GM19438 (cell line): ENCODE measurements around the gene PPEF1.

ENCODE experiments used
- ATAC-seq: cut with Tn5 transposase; IDR thresholded peaks from one replicate; pipeline ENCODE4 v1.9.1; 2021; ENCODE audit warnings: low read depth; ENCODE audit not compliant: unreplicated experiment

Gene PPEF1, protein sequence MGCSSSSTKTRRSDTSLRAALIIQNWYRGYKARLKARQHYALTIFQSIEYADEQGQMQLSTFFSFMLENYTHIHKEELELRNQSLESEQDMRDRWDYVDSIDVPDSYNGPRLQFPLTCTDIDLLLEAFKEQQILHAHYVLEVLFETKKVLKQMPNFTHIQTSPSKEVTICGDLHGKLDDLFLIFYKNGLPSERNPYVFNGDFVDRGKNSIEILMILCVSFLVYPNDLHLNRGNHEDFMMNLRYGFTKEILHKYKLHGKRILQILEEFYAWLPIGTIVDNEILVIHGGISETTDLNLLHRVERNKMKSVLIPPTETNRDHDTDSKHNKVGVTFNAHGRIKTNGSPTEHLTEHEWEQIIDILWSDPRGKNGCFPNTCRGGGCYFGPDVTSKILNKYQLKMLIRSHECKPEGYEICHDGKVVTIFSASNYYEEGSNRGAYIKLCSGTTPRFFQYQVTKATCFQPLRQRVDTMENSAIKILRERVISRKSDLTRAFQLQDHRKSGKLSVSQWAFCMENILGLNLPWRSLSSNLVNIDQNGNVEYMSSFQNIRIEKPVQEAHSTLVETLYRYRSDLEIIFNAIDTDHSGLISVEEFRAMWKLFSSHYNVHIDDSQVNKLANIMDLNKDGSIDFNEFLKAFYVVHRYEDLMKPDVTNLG

DNA sequence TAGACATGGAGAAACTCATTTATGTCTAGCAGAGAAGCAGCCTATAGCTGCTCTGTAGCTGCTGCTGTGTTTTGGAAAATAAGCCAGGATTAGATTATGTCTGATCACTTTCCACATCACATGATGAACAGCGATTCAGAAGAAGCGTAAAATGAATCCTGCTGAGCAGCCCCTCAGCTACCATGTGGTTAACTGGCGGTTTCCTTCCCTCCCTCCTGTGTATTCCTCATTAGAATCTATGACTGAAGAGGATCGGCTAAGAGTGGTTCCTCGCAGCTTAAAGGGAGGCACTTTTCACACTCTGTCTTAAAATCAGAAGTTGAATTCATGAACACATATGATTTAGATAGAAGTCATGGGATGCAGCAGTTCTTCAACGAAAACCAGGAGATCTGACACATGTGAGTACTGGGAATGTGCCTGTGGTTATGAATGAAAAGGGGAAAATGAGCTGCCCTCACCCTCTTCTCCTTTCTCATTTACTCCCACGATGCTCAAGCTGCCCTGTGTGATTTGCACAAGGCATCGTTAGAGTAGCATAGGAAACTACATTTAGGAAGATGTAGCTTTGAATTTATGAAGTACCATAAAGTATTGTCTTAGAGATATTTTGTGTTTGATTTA is at the start of gene PPEF1:
TSS of gene PPEF1 (plus strand) at position 220 of the 624 bp plus-strand sequence. CDS start at position 356, 136 bp downstream.
- ATAC-seq: no peak

DNA sequence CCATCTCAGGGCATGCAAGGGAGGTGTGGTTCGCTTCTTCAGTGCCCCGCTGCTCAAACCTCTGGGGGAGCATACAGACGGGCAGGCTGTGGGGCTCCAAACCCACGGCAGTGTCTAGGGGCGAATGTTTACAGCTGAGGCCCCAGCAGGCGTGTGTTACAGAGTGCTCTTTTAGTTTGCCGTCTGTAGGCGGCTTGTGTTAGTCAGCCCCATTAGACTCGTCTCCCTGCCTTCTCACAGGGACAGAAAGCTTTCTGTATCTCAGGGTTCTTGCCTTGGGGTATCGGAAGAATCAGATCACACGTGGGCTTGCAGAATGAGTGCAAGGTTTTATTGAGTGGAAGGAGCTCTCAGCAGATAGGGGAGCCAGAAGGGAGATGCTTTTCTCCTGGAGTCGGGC is 46.2 kb upstream of the PPEF1 start:
- no peak for ATAC-seq

DNA sequence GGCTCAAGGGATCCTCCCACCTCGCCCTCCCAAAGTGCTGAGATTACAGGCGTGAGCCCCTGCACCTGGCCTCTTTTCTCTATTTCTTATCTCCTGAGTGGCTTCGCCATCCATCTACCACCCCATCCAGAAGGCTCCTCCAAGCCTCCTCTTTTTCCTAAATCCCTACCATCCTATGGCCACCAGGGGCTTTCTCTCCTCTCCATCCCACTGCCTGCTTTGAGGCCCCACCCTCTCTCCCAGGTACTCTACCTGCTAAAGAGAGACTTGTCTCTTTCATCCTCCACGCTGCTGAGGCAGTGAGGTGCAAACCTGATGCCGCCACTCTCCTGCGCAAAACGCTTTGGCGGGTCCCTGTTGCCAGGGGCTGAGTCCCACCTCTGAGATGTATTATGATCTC is 42.5 kb upstream of the PPEF1 start:
- no peak for ATAC-seq

DNA sequence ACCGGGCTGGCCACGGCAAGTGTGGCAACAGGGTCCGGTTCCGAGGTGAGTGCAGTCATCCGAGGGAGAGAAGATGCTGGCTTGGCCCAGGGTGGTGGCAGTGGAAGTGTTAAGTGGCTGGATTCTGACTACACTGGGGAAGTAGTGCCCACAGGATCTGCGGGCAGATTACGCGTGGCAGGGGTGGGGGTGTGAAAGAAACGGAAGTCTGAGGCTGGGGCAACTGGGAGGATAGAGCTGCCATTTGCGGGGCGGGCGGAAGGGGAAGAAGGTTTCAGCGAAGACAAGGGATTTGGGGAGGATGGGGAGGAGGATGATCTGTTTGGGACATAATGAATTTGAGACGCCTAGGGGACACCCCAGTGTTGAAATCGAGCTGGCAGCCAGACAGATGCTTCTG is 40.8 kb upstream of the PPEF1 start:
- ATAC-seq: no peak

DNA sequence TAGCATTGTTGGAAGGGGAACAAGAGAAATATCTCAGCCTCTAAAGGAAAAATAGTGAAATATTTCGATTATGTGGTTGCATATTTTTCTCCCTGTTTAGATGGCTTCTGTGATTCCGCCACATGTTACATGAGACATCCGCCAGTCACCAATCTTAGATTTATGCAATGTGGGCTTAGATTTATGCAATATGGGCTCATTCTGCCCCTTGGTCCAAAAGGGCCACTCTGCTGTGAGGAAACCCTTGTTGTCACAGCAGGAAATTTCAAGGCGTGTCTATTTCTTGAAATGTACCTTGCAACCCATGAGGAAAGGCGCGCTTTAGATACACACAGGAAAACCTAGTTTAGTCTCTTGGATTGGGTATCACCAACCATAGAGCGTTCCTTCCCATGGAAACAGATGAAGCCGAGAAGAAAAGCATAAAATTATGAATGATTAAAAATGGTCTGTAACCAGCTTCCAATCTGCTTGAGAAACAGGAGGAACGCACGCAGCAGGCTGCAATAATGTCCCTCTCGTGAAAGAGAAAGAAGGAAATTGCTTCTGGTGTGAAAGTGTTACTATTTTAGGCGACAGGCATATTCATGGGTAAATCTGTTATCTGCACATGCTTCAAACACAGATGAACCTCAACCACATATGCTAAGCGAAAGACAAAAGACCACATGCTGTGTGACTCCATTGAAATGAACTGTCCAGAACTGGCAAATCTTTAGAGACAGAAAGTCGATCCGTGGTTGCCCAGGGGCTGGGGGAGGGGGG is 39.2 kb upstream of the PPEF1 start:
- no peak for ATAC-seq

DNA sequence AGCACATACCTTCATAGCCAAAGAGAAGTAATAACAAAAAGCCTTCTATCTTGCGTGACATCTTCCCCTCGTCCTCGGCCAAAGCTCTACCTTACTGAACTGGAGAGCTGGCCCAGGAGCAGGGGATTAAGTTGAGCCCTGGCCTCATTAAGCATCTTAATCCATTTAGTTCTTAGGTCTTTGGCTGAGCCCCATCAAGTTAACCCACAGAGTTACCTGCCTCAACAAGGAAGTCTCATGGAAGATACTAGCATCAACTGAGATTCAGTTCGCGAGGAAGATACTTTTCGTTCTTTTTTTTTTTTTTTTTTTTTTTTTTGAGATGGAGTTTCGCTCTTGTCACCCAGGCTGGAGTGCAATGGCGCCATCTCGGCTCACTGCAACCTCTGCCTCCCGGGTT is 35.4 kb upstream of the PPEF1 start, which contains the start of gene RS1:
TSS of gene RS1 (minus strand) at position 101 of the 400 bp plus-strand sequence. CDS start at position 61, 40 bp downstream.
- no peak for ATAC-seq

DNA sequence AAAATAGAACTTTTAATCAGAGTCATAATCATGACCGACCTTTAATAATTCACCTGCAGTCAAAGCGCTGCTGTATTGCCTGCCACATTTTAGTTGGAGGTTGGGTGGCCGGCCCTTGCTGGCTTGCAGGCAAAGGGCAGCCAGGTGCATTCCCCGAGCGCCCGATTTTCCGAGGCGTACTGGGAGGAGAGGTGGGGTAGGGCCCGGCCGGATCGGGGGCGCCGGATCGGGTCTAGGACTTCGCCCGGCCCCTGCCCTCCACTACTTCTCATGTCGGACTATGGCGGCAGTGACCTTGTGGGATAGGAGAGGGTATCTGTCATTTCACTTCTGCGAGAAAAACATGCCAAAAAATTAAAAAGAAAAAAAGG is 33.0 kb upstream of the PPEF1 start:
- peak; percentile 45 for ATAC-seq

DNA sequence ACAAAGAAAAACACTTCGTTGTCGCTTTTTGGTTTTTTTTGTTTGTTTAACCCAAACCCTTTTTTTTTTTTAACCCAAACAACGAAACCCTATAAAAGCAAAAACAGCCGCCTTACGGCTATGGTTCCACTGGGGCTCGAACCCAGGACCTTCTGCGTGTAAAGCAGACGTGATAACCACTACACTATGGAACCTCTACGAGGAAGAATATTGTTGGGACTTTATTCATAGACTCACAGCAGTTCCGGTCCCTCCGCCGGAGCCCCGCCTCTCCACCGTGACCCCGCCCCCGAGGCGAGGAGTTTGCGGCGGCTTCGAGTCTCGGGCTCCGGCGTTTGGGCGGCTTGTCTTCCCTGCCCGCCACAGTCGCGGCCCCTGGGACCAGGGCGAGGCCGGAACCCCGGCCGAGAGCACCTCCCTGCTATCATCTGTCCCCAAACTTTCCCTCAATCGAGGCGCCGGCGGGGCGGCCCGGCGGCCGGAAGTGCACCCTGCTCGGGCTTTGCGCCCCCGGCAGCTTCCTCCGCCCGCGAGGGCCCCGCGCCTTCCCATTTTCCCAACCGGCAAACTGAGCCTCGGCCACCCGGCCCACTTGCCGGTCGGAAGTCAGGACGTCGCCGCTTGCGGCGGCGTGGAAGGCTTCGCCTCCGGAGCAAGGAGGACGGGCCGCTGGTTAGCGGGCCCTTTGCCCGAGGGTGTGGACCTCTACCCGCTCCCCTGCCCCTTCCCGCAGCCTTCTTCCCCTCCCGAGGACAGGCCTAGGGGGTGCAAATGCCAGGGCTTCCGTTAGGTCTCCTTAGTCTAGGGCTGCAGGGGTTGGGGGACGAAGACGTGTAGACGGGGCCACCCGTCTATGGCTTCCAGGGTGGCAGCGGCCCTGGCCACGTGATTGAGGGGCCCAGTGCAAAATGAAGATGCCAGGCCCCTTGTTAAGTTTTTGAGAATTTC is 32.4 kb upstream of the PPEF1 start:
- ATAC-seq: peak; percentile 81

DNA sequence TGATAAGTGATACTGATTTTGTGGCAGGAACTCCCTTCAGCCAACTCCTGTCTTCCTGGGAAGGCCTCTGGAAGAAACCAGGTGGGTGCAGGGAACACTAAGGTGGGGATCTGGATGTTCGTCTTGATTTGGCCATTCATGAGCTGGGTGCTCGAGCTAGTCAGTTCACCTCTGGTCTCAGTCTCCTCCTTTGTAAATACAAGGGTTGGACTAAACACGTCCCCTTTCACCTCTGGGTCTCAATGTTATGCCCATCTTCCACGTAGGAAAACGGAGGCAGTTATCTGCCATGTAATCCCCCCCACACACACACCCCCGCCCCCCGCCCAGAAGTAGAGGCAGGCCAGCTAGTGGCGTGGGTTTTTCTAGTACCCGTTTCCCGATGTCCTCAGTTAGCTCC is 31.4 kb upstream of the PPEF1 start:
- ATAC-seq: no peak

DNA sequence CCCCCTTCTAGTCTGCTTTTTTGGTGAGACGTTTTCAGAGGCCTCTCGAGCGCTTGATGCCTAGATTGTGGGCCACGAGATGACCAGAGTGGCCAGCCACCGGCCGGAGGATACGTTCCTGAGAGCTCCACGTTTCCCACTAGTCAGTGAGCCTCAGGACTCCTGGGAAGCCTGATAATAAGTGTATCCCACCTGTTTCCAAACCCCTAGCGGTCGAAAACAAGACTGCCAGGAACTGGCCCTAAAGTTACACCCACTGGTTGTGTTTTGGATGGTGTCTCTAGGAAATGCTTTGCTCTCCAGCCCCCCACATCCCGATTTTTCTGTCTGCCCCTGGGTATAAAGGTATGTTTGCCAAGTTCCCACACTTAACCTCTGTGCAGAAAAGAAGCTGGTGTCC is 31.0 kb upstream of the PPEF1 start:
- ATAC-seq: no peak

DNA sequence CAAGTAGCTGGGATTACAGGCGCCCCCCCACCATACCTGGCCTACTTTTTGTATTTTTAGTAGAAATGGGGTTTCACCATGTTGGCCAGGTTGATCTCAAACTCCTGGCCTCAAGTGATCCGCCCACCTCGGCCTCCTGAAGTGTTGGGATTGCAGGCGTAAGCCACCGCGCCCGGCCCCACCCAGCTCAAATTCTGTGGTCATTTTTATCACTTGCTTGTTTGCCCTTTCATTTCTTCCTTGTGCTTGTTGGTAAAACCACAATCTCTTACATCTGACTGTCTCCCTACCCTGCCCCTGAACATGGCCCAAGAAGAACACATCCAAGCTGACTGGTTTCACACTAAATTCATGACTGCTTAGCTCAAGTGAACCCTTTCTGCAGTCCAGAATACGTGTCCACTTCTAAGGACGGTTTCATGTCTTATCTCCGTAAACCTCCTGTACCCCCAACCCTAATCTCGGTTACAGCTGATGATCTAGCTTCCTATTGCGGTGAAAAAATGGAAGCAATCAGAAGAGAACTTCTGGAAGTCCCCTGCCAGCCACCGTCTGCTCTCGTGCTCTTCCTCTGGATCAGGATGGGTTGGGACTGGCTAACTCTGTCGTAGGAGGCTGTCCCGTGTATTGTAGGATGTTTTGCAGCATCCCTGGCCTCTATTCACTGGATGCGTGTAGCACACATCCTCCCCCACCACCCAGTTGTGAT is 30.1 kb upstream of the PPEF1 start:
- ATAC-seq: no peak

DNA sequence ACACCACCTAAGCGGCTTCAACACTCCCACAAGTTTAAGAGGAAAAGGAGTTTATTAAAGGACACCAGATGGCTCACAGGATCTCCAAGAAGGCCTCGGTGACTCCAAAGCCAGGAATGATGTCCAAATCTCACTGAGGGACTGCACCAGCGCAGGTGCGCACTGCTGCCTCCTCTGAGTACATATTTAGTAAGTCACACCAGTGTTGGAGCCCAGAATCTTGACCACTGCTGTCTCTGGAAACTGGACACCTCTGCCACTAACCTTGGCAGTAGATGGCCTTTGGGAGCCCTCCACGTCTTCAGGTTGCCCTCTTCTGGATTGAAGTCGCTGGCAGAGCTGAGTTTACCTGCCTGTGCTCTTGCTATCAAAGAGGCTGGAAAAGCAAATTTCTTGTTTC is 25.4 kb upstream of the PPEF1 start:
- no peak for ATAC-seq

DNA sequence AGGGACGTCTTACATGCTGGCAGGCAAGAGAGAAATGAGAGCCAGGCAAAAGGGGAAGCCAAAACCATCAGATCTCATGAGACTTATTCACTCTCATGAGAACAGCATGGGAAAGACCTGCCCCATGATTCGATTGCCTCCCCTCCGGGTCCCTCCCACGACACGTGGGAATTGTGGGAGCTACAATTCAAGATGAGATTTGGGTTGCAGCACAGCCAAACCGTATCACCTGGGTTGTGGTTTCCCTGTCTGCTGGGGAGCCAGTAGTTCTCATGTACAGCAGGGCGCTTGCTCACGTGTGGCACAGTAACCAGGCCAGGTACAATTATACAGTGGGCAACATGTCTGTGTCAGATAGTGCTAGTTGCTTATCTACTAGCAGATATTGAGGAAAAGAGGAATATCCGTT is 24.5 kb upstream of the PPEF1 start:
- no peak for ATAC-seq

DNA sequence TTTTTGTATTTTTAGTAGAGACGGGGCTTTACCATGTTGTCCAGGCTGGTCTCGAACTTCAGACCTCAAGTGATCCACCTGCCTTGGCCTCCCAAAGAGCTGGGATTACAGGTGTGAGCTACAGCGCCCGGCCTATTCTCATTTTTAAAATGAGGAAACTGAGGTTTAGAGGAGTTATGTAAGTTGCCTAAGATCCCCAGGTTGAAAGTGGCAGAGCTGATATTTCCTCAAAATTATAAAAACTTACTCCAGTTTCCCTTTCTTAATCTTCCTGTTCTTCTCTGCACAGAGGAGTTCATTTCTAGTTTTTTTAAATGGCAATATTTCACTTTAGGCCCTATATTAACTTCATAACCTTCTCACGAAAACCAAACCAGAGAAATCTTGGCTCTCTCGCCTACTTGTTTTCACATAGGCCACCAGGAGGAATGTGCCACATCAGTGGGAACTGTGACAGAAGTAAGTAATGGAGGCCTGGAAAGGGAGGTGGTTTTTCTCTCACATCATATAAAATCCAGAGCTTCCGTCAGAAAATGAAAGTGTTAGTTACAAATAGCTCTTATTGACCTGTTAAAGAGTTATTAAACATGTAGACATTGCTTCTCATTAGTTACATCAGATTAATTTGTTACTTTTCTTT is 19.5 kb upstream of the PPEF1 start:
- ATAC-seq: no peak

DNA sequence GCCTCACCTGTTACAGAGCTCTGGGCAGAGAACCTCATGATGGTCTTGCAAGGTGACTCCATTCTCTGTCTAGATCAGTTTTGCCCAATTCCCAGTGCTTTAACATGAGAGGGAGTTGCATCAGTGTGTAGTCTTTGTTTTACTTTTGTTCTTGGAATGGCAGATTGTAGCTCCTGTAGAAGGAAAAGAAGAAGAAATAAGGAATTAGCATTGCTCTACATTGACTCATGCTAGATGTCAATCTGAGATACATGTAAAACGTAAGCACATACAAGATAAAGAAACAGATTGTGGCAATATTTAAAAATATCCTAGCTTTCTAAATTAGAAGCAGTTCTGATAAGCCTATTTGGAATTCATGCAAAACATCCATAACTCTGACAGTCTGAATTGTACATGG is 16.0 kb upstream of the PPEF1 start:
- ATAC-seq: no peak

DNA sequence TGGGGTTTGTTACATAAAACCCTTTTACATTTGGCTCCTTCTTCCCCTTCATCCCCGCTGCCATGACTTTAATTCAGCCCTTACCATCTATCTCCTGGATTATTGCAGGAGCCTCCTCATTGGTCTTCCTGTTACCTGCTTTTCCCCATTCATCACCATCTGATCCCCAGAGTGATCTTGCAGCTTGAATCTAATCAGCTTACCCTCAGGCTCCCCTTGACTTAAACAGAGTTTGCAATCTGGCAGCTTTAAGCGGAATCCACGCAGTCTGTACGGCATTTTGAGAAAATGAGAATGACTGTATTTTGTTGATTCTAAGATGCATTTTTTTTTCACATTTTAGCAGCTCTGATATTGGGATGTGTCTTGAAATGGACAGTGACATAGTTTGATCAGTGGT is 14.9 kb upstream of the PPEF1 start:
- no peak for ATAC-seq

DNA sequence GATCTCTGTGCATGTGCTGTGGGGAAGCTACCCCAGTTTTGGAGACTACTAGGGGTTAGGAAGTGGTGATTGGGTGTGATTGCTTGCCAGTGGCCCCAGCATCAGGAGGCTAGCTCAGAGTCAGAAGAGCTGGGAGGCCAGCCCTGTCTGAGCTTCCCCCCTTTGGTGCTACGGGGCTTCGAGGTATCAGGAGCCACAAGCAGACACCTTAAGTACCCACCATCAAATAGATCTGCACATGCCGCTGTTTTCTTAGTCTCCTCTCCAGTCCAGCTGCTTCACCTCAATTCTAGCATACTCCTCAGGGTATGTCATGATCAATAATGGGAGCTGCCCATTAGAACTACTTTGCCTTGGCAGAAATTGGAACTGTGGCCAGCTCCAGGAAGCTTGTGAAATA is 10.8 kb upstream of the PPEF1 start:
- ATAC-seq: no peak

DNA sequence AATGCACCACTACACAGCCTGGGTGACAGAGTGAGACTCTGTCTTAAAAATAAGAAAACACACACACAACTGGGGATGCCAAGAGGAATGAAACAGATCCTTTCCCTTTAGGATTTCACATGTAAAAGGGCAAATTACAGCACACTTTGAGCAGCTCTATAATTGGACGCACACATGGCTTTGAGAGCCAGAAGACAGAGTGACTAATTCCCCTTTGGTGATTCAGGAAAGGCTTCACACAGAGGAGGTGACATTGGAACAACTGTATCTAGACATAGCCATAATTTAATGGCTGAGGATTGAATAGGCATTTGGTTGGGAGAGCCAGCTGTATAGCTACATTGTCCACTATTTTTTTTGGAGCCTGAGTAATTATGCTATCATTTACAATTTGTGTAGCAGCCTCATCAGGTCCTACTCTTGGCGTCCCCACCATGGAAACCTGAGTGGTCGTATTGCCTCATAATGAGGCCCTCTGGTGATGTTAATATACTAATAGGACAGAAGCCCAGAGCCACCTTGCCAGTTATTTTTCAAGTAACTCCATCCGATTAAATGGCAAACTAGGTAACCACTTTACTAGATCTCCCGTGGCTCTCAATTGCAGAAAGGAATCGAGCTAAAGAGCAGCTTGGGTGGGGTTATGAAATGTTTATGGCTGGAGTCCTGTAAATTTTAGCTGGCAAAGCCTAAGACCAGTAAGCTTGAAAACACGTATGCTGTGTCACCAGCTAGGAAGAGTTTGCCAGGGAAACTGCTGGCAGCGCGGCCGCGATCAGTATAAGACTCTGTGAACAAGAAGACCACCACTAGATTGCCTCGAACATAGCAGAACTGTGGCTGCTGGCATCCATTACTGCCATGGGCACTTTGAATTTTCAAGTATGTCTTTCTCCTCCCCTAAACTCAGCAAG is 8.5 kb upstream of the PPEF1 start:
- no peak for ATAC-seq
